ENCODE measurements around the gene EXD1.

GRCh38 chr15:41160639-41161315 lies 69.8 kb downstream of the EXD1 start:
- TF ChIP-seq POLR2AphosphoS5 (IDR thresholded peaks at IDR 0.05; ENCODE audit: low read depth, low read length), result no peak
- no peak for TF ChIP-seq REST (IDR thresholded peaks at IDR 0.05; ENCODE audit: insufficient read depth in 1 of 2, low read depth in 2 of 2, low read length in 2 of 2)
- no peak for TF ChIP-seq TAF1 (IDR thresholded peaks at IDR 0.05; ENCODE audit: borderline replicate concordance, insufficient read depth, low read length)
- TF ChIP-seq SIN3A (IDR thresholded peaks at IDR 0.05; ENCODE audit: borderline replicate concordance, insufficient read depth, low read length), result no peak
- no peak for TF ChIP-seq FOXP2 (optimal IDR thresholded peaks at IDR 0.05; ENCODE audit: borderline replicate concordance, extremely low read depth, extremely low read length, insufficient read depth)
